ENCODE data around the gene ADGRD2.

Gene ADGRD2

DNA sequence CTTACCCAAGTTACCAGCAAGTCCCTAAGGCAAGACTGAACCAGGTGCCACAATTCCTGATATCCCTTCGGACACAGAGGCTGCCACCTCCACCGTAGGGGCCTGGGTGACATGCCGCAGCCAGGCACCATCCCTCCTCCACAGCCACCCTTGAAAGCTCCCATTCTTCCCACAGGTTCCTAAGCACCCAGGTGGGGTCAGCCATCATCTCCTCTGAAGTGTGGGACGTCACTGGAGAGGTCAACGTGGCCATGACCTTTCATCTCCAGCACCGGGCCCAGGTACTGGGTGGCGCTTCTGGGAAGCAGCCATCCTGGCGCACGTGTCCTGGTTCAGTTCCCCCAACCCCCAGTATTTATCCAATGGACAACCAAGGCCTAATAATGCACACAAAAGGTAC lies 8.2 kb downstream of the ADGRD2 start:
- no peak for DNase-seq

DNA sequence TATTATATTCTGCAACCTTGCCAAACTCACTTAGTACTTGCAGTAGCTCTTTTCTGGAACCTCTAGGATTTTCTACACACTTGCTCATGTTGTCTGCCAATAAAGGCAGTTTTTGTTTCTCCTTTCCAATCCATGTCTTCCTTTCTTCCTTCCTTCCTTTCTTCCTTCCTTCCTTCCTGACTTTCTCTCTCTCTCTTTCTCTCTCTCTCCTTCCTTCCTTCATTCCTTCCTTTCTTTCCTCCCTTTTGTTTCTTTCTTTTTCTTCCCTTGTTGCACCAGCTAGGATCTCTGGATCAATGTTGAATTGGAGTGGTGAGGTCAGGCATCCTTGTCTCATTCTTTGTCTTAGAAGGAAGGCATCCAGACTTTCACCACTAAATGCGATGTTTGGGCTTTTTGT lies 12.5 kb downstream of the ADGRD2 start:
- DNase-seq = no peak

DNA sequence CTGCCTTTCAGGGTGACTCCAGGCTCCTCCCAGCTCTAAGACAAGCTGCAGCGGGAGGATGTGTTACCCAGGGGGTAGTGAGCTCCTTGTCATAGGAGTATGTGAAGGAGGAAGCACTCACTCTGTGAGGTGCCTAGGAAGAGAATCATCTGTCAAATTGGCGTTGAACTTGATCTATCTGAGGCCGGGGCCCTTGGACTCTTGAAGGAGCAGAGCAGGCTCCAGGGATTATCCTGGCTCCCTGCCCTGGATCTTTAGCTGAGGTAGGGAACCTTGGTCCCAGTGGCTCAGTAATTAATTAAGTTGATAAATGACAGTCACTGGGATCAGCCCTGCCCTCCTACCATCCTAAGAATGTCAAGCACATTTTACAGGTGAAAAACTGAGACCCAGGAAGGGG lies 15.5 kb downstream of the ADGRD2 start:
- no peak for DNase-seq

DNA sequence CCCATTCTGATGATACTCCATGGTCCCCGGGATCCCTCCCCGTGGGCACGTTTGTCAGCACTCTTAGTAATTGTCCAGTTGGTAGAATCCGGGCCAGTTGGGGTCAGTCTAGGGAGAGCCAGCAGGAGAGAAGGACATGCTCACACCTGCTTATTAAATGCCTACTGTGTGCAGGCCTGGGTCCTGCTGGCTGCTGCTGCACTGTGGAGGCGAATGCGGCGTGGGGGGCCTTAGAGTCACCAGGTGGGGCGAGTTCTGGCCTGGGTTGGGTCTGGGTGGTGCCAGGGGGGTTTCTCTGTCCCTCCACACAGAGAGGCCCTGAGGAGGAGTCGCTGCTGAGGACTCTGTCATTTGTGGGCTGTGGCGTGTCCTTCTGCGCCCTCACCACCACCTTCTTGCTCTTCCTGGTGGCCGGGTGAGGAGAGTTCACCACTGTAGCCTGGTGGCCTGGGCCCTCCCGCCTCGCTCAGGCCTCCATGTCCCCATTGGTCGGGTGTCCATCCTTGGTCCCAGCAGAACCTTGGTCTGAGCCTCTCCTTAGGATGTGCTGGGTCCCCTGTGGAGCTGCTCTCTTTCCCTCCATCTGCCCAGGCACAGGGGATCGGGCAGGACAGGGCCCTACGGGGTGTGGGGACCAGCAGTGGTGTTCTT lies 17.3 kb downstream of the ADGRD2 start:
- DNase-seq = no peak

DNA sequence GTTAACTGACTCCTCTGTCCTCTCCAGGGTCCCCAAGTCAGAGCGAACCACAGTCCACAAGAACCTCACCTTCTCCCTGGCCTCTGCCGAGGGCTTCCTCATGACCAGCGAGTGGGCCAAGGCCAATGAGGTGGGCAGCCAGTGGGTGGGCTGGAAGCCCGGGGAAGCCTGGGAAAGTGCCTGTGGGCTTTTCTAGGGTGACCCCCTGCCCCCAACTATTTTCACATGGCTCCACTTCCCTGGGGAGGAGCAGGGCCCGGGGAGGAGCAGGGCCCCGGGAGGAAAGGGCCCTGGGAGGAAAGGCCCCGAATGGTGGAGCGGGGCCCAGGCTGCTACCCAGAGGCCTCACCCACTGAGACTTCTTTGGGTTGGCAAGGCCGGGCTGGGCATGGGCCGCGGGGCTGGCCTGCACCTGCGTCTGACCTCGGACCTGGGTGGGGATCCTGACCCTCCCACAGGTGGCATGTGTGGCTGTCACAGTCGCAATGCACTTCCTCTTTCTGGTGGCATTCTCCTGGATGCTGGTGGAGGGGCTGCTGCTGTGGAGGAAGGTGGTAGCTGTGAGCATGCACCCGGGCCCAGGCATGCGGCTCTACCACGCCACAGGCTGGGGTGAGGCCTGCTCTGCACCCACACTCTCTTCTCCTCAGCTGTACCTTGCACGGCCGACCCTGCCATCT lies 17.9 kb downstream of the ADGRD2 start:
- DNase-seq = no peak

DNA sequence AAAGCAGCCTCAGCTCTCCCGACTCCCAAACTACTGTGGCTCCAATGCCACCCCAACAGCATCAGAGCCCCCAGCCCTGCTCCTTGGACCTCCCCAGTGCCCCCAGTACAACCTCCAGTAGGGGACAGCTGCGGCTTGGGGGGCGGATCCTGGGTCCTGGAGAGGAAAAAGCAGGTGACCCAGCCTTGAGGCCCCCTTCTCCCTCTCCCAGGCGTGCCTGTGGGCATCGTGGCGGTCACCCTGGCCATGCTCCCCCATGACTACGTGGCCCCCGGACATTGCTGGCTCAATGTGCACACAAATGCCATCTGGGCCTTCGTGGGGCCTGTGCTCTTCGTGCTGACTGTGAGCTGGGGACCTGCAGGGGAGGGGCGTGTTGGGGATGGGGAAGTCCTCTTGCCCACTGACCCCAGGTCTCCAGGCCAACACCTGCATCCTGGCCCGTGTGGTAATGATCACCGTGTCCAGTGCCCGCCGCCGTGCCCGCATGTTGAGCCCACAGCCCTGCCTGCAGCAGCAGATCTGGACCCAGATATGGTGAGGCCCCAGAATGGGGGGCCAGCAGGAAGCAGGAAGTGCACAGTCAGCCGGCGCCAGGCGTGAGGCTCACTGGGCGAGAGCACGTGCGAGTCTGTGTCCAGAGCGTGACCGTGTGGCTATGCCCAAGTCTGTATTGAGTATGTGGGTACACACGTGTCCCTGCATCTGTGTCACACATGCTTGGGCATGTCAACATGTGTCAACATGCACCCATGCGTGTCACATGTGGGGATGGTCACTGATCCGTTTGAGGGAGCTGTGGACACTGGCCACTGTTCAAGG lies 19.0 kb downstream of the ADGRD2 start:
- no peak for DNase-seq

DNA sequence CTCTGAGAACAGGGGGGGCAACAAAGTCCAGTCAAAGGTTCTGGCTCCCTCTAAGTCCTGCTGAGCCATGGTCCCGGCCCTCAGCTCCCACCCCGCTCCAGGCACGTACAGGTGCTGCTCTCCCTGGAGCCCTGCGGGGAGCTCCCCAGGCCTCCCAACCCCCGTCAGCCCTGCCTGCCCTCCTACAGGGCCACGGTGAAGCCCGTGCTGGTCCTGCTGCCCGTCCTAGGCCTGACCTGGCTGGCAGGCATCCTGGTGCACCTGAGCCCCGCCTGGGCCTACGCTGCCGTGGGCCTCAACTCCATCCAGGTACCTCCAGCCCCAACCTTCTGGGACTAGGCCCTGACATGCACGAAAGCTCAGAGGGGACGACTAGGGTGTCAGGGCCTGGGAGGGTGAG lies 20.1 kb downstream of the ADGRD2 start:
- no peak for DNase-seq

DNA sequence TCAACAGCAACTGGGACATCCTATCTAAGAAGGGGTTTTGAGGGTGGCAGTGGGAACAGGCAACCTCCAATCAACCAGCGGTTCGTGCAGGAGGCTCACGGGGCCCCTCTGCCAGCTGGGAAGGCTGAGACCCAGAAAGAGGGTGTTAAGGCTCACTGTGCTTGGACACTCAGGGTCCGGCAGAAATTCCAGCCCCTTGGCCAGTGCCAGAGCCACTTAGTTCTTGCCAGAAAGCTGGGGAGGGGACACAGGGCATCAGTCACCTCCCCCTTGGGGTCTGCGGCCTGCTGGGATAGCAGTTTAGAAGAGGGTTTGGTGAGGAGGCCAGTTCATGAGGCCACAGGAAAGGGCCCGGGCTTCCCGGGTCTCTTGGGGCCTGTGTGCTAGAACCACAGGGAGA lies 20.5 kb downstream of the ADGRD2 start:
- no peak for DNase-seq

DNA sequence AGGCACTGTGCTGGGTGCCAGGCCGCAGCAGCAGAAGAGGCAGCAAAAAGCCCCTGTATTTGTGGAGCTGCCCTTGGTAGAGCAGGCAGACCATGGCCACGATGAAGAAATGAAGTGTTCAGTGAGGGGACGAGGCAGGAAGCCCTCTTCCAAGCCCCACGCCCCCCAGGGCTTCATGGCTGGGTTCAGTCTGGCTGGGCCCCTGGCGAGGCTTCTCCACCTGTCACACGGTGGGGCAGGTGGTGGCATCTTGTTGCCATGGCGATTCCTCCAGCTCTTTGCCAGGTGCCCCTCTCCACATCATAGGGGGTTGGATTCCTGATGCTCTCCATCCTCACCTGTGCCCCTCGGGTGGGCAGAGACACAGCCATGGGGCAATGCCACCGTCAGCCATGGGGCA lies 21.5 kb downstream of the ADGRD2 start:
- no peak for DNase-seq

DNA sequence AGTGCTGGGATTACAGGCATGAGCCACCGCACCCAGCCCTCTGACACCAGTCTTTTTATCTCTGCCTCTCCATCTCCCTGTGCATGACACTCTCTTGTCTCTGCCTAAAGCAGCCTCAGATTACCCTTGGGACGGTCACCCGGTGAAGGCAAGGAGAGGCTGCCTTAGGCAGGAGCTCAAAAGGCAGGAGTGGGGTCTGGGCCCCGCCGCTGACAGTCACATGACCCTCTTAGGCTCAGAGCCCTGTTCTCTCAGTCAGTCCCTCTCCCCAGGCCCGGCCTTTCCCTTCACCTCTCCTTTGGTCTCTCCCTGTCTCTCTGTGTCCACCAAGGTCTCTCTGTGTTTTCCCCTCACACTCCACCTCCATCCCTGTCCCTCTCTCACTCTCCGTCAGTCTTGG lies 22.5 kb downstream of the ADGRD2 start:
- DNase-seq = no peak

DNA sequence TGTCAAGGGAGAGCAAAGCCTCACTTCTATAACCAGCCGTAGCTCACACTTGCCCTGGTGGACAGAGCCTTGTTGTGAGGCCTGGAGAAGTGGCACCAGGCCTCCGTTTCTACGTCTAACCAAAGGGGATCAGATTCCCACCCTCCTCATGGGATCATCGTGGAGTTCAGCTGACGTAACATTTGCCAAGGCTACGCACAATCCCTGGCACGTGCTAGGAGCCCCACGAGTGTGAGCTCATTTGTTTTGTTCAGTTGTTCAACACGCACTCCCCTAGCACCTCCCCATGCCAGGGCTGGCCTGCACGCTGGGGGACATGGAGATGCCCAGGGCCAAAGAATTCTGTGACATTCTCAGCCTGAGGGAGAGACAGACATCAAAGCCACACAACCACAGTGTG lies 23.1 kb downstream of the ADGRD2 start:
- no peak for DNase-seq

DNA sequence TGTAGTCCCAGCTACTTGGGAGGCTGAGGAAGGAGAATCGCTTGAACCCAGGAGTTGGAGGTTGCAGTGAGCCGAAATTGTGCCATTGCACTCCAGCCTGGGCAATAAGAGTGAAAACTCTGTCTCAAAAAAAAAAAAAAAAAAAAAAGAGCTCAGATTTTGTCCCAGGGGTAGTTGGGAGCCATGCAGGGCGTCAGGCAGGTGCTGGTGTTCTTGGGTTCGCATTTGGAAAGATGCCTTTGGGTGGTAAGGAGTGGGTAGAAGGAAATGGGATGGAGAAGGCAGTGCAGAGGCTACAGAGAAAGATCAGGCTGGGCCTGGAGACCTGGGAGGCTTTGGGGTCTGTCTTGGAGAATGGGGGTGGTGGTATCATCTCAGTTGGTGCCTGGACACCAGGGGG lies 23.9 kb downstream of the ADGRD2 start:
- no peak for DNase-seq

DNA sequence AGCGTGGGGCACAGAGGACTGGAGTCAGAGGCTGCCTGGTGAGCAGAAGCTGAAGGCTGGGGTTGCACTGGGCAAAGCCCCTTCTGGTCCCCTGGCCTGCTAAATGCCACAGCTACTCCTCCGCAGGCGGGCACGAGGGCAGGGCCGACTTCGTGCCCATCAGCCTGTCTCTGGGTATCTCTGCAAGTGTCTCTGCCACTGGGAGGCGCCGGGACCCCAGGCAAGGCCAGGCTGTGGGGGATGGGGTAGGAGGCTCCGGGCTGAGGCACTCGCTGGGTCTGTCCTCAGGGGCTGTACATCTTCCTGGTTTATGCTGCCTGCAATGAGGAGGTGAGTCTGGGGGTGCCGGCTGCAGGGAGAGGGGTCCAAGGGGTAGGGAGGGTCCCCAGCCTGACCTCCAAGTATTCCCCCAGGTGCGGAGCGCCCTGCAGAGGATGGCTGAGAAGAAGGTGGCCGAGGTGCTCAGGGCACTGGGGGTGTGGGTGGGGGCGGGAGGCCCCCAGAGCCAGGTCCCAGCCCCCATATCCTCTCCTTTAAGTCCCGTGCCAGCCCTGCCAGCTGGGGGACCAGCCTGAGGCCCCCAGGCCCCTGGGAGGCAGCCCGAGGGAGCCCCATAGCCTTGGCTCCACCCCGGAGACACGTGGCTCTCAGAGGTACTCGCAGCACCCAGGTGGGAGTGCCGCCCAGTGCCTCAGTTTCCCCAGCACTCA lies 25.1 kb downstream of the ADGRD2 start:
- DNase-seq = no peak

DNA sequence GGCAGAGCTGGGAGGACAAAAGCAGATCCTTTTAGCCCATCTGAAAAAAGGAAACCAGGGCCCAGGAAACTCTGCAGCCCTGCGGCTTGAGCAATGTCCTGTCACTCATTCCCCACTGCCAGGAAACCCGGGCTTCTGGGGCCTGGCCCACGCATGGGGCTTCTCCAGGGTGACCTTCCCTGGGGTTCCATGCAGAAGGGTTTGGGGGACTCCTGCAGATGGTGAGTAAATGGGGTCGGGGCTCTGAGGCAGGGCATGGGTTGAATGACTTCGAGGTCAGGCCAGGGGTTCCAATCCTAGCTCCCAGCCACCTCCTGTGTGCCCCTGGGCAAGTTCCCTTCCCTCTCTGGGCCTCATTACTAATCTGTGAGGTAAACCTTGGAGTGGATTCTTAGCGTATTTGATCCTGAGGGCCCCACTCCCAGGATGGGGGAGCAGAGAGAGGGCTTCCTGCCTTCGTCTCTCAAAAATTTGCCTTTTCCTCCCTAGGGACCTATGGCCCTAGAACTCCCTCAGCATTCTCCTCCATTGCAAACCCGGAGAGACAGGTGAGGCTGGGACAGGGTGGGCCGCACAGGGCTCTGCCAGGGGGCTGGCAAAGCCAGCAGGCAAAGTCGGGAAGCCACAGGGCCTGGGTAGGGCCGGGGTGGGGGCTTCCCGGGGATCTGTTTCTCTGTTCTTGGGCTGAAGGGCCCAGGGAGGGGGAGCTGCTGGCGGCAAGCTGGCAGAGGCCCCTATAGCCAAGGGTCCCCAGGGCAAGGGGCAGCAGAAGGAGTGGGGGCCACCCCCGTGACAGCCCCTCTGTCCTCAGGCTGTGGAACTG lies 25.8 kb downstream of the ADGRD2 start:
- no peak for DNase-seq

DNA sequence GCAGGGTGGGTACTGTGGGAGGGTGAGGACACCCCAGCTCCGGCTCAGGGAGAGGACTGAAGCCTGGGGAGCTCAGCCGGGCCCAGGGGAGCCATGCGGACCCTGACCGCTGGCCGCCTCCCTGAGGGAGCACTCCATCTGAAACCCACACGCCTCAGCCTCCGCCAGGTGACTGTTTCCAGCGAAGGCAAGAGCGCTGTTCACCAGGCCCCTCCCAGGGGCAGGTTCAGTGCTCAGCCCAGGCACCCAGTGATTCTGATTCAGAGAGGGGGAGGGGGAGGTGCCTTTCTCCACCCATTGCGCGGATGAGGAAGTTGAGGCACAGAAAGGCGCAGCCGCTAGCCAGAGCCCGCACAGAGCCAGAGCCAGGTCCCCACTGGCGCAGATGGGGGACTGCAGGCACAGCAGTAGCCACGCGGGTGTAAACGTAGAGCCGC lies 27.0 kb downstream of the ADGRD2 start:
- no peak for DNase-seq

DNA sequence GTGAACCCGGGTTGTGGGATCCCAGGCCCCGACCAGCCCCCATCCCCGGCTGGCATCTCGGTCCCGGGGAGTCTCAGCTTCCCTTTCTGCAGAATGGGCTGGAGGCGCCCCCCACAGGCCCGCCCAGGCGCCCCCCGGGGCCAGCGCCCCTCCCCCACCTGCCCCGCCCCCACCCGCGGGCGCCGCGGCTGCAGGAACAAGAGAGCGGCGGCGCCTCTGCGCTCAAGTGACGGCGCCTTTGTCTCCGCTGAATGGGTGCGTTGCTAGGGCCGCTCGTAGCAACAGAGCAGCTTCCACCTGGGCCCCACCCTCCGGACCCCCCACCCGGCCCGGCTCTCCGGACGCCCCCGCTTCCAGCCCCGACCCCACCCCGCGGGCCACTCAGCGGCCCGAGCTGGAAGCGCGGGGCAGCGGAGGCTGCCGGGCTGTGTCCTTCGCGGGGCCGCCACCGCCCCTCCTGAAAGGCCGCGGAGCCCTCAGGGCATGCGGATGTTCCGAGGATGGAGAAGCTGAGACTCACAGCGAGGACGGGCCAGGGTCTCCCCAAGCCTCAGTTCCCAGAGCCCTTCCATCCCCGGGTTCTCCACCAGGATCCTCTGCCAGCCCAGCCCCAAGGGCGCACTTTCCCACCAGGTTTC lies 27.5 kb downstream of the ADGRD2 start:
- no peak for DNase-seq

DNA sequence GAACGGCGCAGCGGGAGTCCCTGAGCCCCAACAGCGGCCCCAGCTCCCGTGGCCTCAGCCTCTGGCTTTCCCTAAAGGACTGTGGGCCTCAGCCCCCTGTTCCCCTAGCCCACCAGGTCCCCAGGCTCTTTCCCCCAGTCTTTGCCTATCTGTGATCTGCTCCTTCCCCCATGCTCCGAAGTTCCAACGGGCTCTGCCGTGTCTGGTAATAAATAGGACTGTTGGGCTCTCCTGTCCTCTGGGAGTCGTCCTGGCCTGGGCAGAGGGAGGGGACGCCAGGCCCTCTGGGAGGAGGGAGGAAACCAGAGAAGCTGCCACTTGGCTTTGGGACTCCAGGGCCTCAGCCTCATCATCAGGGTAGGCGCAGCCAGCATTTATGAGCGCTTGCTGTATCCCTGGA lies 28.1 kb downstream of the ADGRD2 start:
- DNase-seq = no peak

DNA sequence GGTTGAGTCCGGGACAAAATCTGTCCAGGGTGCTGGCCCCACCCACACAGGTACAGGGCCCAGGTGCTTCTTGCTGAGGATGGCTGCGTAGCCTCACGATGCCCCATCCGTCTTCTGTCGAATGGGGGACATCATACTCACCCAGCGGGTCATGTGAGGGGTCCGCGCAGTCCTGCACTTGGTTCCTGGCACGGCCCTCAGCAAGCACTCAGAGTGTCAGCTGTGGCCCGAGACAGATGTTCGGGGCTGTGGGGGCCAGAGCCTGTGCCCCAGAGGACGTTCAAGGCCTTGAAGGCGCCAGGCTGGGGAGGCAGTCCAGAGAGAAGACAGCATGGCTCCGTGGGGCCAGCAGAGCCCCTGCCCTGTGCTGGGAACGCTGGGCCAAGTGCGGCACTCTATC lies 29.1 kb downstream of the ADGRD2 start:
- no peak for DNase-seq

DNA sequence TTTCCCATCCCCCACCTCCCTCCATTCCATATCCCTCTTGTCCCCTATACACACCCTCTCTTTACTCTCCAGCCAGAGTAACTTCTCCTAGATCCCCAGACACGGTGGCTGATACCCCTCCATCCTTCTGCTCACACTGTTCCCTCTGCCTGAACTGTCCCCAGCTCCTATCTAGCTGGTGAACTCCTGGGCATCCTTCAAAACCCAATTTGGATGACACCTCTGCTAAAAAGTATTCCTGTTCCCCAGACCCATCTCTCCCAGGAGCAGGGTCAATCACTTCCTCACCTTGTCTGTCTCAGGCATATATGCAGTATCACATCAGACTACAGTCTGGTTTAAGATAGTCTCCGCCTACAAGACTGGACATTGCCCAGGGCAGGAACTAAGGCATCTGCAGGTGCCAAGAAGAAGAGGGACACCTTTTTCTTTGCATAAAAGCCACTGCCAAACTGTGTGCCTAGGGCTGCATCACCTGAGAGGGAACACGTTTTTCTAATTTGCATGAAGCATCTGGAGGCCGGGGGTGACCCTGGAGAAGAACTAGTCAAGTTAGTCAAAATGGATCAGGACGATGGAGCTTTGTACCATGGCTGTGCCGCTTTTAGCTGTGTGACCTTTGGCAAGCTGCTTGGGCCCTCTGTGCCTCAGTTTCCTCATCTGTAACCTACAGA lies 29.8 kb downstream of the ADGRD2 start:
- DNase-seq = no peak

DNA sequence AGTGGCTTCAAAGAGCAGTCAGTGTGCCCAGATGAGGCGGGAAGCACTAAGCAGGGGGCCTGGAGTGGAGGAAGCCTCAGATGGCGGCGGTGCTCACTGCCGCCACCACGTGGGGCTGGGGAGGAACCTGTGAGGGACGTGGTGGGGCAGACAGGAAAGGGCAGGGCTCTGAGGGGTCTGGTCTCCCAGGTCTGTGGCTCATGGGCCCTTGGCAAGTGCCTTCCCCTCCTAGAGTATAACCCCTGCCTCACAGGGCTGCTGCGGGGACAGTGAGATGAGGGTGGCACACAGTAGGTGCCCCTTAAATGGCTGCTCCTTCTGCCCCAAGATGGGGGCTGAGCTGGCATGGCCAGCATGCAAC lies 30.4 kb downstream of the ADGRD2 start:
- no peak for DNase-seq

DNA sequence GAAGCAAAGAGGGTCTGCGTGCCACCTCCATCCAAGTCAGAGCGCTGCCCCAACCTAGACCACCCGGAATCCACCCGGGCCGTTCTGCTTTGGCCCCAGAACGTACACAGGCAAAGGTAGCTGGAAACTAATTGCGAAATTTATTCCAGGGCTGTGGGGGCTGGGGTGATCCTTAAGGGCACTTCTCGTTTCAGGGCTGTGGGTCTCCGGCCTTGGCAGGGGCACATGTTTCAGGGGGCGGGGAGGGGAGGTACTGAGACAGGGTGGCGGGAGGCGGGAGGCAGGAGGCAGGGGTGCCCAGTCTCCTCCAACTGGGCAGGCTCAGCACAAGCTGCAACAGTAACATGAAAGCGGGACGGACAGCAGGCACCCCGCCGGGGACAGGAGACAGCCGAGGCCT lies 30.9 kb downstream of the ADGRD2 start:
- no peak for DNase-seq
